Activated T-cell treated with anti-CD3 and anti-CD28 coated beads, Interleukin-2, amount 50 U/mL, for 4 hours (primary cell): Measurements from ENCODE around the gene RHO. TPM values are rescaled to one million over a fixed set of nuclear protein-coding genes. Genes with fewer than 3 reads are reported as not detected.
"Not testable (repeated sequence)": the region's sequence is repeated elsewhere in the genome, so short reads cannot be mapped to it uniquely, and the experiment has no call there.

ENCODE experiments used
- ATAC-seq, 2 donors: fragments of 200-7000 bp; cut with Tn5 transposase; one replicate each; pipeline ENCODE4 v1.10.0; 2021
- DNase-seq: peaks from one replicate; pipeline ENCODE4 v3.0.0-alpha.2; 2020
- H3K27me3 Mint-ChIP-seq: one replicate; pipeline ENCODE4 v1.8.0; 2021; ENCODE audit warnings: low read depth, mixed read lengths
- H3K36me3 Mint-ChIP-seq: one replicate; pipeline ENCODE4 v1.8.0; 2022; ENCODE audit warnings: mixed read lengths; ENCODE audit not compliant: insufficient read depth
- H3K4me1 Mint-ChIP-seq: one replicate; pipeline ENCODE4 v1.8.0; 2021; ENCODE audit warnings: low read depth, mixed read lengths
- H3K4me3 Mint-ChIP-seq: one replicate; pipeline ENCODE4 v1.8.0; 2021; ENCODE audit warnings: mild to moderate bottlenecking, moderate library complexity, mixed read lengths
- H3K9me3 Mint-ChIP-seq: one replicate; pipeline ENCODE4 v1.8.0; 2021; ENCODE audit warnings: mixed read lengths
- total RNA-seq, 3 donors: library from RNA; stranded (reverse); gene quantifications; one replicate each; pipeline ENCODE4 v1.2.1, GENCODE V29; 2021

Gene RHO
- total RNA-seq, 3 donors from 2014 or later = not detected

DNA sequence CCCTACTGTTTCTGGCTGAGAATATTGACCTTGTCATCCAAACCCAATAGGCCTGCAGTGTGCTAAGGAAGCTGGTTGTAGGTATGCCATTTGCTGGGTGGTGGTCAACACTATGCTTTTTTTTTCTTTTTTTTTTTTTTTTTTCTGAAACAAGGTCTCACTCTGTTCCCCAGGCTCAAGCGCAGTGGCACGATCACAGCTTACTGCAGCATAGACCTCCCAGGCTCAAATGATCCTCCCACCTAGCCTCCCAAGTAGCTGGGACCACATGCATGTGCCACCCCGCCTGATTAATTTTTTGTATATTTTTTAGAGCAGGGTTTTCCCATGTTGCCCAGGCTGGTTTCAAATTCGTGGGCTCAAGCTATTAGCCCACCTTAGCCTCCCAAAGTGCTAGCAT is 35.7 kb upstream of the RHO start:
- Mint-ChIP-seq H3K27me3 (no peaks in the 10 kb centered on the region), H3K4me1 (no peaks in the 10 kb centered on the region), H3K9me3 (no peaks in the 10 kb centered on the region), H3K36me3 (peaks cover 10% of the 10 kb centered on the region), H3K4me3 (no peak overlapping the region)
- DNase-seq = no peak
- ATAC-seq = no peak

DNA sequence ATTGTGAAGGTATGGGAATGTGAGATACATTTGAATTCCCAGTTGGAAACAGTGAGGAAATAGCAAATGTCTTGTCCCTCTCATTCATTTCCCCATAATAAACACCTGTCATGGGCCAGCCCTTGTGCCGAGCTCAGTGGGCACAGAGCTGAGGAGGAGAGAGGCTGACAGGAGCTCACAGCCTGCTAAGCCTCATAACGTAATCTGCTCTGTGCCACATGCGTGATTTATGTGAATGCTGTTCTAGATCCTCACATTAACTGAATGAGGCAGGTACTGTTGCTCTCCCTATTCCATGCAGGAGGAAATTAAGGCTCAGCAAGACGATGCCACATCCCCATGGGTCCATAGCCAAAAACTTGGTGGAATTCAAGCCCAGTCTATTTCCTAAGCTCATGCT is 35.2 kb upstream of the RHO start:
- no peaks in the 10 kb centered on the region for H3K4me1 Mint-ChIP-seq
- H3K4me3 Mint-ChIP-seq = no peak overlapping the region
- H3K27me3 Mint-ChIP-seq = no peaks in the 10 kb centered on the region
- no peaks in the 10 kb centered on the region for H3K9me3 Mint-ChIP-seq
- ATAC-seq = no peak
- no peak for DNase-seq
- peaks cover 10% of the 10 kb centered on the region for H3K36me3 Mint-ChIP-seq

DNA sequence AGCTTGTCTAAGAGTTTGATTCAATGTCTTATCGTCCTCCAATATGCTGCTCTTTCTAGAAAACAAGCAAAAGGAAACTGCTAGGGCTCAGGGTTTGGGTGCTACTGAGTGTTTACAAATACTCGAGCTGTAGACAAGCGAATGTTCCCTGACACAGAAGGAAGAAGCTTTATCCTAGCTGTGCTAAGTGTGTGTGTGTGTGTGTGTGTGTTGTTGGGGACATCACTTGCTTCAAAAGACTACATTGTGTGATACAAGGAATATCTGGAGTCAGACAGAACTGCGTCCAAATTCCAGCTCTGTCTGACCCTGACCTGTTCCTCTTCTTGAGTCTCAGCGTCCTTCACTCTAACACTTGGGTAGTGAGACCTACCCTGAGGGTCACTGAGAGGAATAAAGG is 33.9 kb upstream of the RHO start:
- not testable (repeated sequence) for H3K4me1 Mint-ChIP-seq, ATAC-seq, H3K4me3 Mint-ChIP-seq, DNase-seq, H3K9me3 Mint-ChIP-seq, H3K36me3 Mint-ChIP-seq, H3K27me3 Mint-ChIP-seq

DNA sequence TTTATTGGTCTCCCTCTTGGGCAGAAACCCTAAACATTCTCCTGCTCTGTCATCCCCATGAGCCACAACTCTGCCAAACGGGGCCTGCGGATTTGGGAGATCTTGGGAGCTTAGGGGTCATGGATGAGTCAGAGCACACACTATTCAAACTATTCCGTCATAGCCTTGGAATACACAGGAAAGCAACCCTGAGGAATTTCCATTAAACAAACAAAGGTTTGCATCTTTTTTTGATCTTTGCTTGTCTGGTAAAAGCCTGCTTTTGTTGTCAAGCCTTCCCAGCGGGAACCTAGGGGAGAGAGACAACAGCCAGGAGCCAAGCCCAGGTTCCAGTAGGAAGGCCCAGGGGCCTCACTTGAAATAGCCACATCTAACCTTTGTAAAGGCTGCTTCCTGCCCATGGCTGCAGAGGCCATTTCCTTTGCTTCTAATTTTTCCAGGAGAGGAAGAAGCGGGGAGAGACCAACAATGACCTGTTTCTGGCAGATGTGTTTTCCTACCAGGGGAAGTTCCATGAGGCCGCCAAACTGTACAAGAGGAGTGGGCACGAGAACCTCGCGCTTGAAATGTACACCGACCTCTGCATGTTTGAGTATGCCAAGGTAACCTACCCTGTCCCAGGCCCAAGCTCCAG is 33.3 kb upstream of the RHO start:
- H3K4me3 Mint-ChIP-seq, ATAC-seq, DNase-seq, H3K27me3 Mint-ChIP-seq, H3K9me3 Mint-ChIP-seq, H3K4me1 Mint-ChIP-seq: not testable (repeated sequence)
- H3K36me3 Mint-ChIP-seq = peaks cover 11% of the 10 kb centered on the region

DNA sequence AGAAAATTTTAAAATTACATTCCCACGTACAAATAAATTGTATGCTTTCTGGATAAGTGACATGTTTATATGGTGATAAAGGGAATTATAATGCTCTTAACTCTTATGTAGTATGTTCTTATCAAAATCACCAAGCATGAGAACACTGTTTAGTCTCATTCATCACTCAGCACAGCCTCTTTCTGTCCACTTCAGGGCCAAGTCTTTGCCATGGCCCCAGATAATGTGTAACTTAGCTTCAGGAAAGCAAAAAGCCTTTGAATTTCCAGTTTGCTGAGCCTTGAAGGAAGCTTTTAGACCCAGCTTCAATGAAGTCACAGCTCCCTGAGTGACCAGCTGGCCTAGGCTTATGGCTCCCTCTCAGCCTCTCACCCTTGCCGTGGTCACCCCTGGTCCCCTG is 30.6 kb upstream of the RHO start:
- not testable (repeated sequence) for H3K4me1 Mint-ChIP-seq, H3K27me3 Mint-ChIP-seq, DNase-seq, H3K9me3 Mint-ChIP-seq, ATAC-seq, H3K4me3 Mint-ChIP-seq
- peaks cover 21% of the 10 kb centered on the region for H3K36me3 Mint-ChIP-seq

DNA sequence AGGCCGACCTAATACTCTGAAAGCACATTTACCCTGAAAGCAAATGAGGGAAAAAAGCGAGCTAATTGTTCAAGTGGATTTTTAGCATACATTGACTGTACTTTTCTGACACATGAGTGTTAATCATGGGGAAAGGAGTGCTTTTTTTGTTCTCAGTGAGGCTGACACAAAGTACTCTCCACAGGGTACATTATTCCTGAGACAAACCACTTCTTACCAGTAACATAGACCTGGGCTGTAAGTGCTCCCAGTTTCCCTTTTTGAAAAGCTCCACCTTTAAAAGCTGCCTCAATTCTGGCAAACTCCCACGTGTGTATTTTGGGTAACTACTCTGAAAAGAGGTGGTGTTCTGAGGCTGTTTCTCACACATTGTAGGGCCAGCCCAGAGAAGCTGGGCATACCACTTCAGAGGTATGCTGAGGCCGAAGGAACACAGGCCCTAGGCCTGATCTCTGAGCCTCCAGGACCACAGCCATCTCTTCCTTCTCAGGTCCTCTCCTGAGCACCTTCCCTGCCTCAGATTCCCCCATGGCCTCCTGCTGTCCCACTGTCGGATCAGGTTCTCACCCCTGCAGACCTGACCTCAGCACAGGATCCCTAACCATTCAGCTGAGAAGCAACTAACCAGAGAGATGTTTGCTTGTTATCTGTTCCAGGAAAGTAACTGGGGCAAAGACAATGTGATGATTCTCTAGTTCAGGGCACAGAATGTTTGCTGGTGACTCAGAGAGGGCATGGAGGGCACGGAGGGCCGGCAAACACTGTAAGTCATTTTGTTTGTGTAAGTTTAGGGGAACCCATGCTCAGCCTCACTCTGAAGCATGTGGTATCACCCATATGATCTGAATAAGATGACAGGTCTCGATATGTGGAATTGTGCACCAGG is 29.6 kb upstream of the RHO start:
- not testable (repeated sequence) for DNase-seq, H3K4me1 Mint-ChIP-seq, H3K4me3 Mint-ChIP-seq, H3K27me3 Mint-ChIP-seq, H3K9me3 Mint-ChIP-seq, ATAC-seq
- H3K36me3 Mint-ChIP-seq = peaks cover 22% of the 10 kb centered on the region

DNA sequence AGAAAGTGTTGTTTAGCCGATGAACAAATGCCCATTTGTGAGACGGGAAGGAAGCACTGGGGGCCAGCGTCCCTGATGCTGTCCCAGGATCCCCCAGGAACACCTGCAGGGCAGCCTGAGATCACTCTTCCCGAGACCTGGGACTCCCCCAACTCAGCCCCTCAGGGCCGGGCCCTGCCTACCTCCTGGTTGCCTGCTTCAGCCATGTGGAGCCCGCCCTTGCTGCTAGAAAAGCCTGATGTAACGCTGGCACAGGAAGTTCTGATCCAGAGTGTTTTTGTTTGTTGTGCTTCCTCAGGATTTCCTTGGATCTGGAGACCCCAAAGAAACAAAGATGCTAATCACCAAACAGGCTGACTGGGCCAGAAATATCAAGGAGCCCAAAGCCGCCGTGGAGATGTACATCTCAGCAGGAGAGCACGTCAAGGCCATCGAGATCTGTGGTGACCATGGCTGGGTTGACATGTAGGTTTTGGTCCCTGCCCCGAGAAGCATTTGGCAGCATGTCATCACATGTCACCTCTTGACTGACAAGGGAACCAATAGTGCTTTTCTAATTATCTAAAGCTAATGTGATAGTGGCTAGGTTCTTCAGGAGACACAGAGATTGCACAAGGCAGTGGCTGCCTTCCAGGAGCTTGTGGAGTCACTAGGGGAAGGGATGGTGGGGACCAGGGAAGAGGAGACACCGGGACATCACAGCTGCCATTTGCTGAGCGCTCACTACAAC is 28.7 kb upstream of the RHO start:
- not testable (repeated sequence) for DNase-seq, H3K9me3 Mint-ChIP-seq, H3K4me1 Mint-ChIP-seq, ATAC-seq, H3K4me3 Mint-ChIP-seq, H3K27me3 Mint-ChIP-seq
- H3K36me3 Mint-ChIP-seq = peaks cover 17% of the 10 kb centered on the region

DNA sequence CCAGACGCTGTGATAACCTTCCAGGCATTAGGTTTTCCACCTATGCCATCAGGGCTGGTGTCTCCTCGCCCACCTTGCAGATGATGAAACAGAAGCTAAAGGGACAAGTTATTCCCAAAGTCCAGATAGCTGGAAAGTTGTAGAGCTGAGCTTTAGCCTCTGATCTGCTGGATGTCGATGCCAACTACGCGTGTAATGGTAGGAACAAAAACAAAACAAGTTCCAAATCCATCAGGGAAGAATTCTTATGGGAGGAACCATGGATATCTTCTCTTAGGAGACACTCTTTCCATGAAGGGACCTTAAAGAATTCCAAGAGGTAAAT is 28.1 kb upstream of the RHO start:
- no peak for ATAC-seq
- Mint-ChIP-seq H3K27me3 (no peaks in the 10 kb centered on the region), H3K36me3 (peaks cover 17% of the 10 kb centered on the region), H3K4me1 (no peaks in the 10 kb centered on the region), H3K9me3 (no peaks in the 10 kb centered on the region), H3K4me3 (no peak overlapping the region)
- DNase-seq = no peak

DNA sequence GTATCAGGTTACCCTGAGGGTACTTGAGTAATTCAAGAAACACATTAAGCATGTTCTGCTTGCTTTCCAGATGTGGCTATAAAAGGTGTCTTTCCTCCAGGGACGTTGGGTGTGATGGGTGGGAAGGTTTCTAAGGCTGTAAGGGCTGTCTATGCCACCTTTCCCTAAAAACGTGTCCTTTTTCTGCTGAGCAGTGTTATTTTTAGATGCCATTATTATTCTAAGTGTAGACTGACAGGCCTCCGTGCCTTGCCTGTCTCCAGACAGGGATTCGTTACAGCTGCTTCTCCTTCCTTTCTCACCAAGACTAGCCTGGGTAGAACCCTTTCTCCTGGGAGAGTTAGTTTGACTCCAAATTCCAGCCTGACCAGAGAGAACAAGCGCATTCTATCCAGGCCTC is 26.8 kb upstream of the RHO start:
- DNase-seq = no peak
- H3K9me3 Mint-ChIP-seq = no peaks in the 10 kb centered on the region
- ATAC-seq = no peak
- H3K4me1 Mint-ChIP-seq = no peaks in the 10 kb centered on the region
- H3K27me3 Mint-ChIP-seq = no peaks in the 10 kb centered on the region
- peaks cover 20% of the 10 kb centered on the region for H3K36me3 Mint-ChIP-seq
- H3K4me3 Mint-ChIP-seq = no peak overlapping the region

DNA sequence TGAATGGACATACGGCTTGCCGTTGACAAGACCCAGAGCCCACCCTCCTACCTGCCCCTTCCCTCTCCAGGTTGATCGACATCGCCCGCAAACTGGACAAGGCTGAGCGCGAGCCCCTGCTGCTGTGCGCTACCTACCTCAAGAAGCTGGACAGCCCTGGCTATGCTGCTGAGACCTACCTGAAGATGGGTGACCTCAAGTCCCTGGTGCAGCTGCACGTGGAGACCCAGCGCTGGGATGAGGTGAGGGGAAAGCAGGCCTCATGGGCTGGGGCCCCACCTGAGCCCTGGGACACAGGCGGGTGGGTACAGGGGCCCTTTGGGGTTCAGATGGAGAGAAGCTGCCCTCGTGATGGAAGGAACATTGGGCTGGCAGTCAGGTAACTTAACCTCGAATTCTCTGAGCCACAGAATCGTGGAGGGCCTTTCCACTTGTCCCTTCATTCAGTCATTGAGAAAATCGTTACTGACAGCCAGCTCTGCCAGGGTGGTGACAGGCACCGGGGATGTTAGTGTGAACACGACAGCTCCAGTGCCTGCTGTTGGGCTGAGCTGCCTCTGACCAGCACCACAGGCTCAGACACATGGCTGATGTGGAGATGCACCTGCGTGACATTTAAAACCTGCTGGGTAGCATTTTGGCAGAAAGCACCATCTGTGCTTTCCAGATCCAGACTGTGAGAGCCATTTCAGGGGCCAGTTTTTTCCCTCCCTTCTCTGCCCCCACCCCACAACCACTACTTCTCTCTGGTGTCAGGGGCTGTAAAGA is 25.6 kb upstream of the RHO start:
- Mint-ChIP-seq H3K4me3 (no peak overlapping the region), H3K36me3 (peaks cover 20% of the 10 kb centered on the region), H3K27me3 (no peaks in the 10 kb centered on the region), H3K9me3 (no peaks in the 10 kb centered on the region), H3K4me1 (no peaks in the 10 kb centered on the region)
- no peak for ATAC-seq
- DNase-seq = no peak

DNA sequence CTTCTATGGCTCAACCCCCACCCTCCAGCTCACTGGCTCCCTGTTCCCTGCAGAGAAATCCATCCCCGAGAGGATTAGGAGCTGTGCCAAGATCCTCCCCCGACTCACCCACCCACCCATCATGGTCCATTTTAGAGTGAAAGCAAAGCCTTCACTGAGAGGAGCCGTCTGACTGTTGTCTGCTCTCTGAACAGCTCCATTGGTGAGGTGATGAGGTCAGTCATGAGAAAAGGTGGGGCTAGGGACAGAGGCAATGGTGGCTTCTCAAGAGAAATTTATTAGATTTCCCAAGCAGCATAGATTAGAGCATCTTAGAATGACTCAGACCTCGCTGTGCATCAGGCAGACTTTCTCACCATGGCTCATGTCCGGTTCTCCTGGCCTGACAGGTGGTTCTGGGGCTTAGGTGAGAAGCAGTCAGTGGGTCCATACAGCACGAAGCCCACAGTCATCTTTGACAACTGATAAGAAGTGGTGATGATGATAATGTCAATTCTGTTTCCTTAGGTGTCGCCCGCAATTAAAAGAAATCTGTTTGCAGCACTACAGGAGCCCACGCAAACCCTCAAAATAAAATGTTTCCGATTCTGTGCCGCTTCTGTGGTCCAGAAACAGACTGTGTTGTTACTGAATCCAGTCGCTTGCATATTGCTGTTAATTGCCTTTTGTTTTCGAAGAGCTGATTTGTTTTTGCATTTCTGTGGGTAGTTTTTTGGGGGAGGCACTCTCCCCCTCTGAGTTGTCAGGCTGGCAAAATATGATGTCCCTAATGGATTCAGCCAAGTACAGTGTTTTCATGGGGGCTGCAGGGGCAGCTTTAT is 24.8 kb upstream of the RHO start:
- Mint-ChIP-seq H3K4me3 (no peak overlapping the region), H3K4me1 (no peaks in the 10 kb centered on the region), H3K27me3 (no peaks in the 10 kb centered on the region), H3K36me3 (peaks cover 20% of the 10 kb centered on the region), H3K9me3 (no peaks in the 10 kb centered on the region)
- DNase-seq (no peak), ATAC-seq (no peak)

DNA sequence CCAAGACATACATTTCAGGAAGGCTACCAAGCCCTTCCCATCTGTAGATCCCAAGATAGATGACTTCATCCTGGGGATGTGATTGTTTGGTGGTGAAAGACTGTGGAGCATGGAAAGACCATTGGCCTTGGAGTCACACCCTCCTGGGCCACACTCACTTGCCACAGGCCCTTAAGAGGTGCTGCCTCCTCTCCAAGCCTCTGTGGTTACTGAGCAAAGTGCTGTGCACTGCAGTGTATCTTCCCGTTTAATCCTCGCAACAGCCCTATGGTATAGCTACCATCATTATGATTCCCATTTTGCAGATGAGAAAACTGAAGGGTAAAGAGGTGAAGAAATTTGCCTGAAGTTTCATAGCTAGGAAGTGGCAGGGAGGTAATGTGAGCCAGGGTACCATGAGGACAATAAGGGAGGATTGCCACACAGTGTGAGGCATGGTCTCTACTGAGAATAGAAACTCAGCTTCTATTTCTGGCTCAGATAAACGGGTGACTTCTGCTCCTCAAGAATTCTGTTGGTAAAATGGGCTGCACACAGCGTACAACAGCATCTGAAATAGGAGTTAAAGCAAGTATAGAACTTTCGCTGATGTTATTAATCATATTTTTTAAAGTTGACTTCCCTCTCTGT is 23.9 kb upstream of the RHO start:
- peaks cover 20% of the 10 kb centered on the region for H3K36me3 Mint-ChIP-seq
- H3K4me3 Mint-ChIP-seq = no peak overlapping the region
- H3K4me1 Mint-ChIP-seq = no peaks in the 10 kb centered on the region
- no peaks in the 10 kb centered on the region for H3K27me3 Mint-ChIP-seq
- no peak for DNase-seq
- no peak for ATAC-seq
- H3K9me3 Mint-ChIP-seq = no peaks in the 10 kb centered on the region

DNA sequence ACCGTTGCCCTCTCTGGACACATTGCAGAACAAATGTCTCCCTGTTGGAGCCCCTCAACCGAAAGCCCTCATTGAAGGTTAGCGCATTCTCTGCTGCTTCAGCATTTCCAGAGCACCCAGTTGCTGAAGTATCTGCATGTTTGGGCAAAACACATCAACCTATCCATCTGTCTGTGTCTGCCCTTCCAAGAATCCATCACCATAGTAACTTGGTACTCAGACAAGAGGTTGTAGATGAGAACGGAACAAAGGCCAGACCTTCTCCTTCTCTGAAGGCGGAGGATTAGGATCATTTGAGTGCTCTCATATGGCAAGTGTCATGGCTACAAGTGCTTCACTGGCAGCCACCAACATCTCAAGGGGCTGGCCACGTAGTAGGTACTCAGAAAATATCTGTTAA is 23.1 kb upstream of the RHO start:
- Mint-ChIP-seq H3K4me3 (no peak overlapping the region), H3K9me3 (no peaks in the 10 kb centered on the region), H3K4me1 (no peaks in the 10 kb centered on the region), H3K27me3 (no peaks in the 10 kb centered on the region), H3K36me3 (peaks cover 14% of the 10 kb centered on the region)
- ATAC-seq (no peak), DNase-seq (no peak)
